ENCODE measurements around the gene CROT. TPM values are rescaled to one million over a fixed set of nuclear protein-coding genes. Genes with fewer than 3 reads are reported as not detected.
A peak's percentile ranks its signal among the peaks of the same experiment; 100 is the strongest.

The CROT gene
- total RNA-seq, 2 donors from 2014 or later: 6.3 to 11.0 TPM

DNA sequence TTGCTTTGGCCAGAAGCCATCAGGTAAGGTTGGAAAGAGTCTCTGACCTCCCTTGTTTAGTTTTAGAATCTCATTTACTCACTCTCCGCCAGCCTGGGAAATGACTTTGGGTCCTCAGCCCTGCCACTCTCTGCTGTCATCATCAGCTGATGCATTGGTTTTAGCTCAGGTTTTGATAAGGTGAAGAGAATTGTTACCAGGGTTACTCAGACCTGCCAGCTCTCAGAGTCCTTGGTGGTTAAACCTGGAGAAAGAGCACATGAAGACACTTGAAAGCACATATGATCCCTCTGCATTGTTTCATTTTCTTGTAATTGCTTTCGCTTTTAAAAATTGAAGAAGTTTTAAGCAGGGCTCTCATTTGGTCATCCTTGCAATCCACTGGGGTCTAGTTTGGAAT, 4.0 kb upstream of the CROT start:
- Histone ChIP-seq H3K27me3 (ENCODE audit: control insufficient read depth, insufficient read depth, low read length, poor library complexity, severe bottlenecking) (no peaks in the 10 kb centered on the region), H3K9me3 (ENCODE audit: control insufficient read depth, low read length) (no peaks in the 10 kb centered on the region), H3K27ac (ENCODE audit: low read depth, low read length) (no peak overlapping the region), H3K36me3 (ENCODE audit: control insufficient read depth, insufficient read depth, low read length) (peaks cover 7% of the 10 kb centered on the region), H3K9ac (ENCODE audit: extremely low read depth, low read length, poor library complexity, severe bottlenecking) (no peak overlapping the region), H3K4me1 (ENCODE audit: control insufficient read depth, insufficient read depth, low read length) (no peaks in the 10 kb centered on the region), H3K4me3 (ENCODE audit: low read length) (no peak overlapping the region)
- DNase-seq: no peak
- Mint-ChIP-seq H3K4me3 (no peak overlapping the region), H3K4me1 (peaks cover 6% of the 10 kb centered on the region), H3K27me3 (ENCODE audit: insufficient read depth) (peaks cover 2% of the 10 kb centered on the region), H3K36me3 (ENCODE audit: low read depth) (peaks cover 2% of the 10 kb centered on the region), H3K9me3 (no peaks in the 10 kb centered on the region), H3K27ac (no peak overlapping the region)
- WGBS, 2 experiments (ENCODE audit: insufficient coverage in 1 of 2, insufficient read length in 1 of 2): 90 to 100% methylated on average over 2 of the region's 2 CpGs
- TF ChIP-seq, protein P1, sequence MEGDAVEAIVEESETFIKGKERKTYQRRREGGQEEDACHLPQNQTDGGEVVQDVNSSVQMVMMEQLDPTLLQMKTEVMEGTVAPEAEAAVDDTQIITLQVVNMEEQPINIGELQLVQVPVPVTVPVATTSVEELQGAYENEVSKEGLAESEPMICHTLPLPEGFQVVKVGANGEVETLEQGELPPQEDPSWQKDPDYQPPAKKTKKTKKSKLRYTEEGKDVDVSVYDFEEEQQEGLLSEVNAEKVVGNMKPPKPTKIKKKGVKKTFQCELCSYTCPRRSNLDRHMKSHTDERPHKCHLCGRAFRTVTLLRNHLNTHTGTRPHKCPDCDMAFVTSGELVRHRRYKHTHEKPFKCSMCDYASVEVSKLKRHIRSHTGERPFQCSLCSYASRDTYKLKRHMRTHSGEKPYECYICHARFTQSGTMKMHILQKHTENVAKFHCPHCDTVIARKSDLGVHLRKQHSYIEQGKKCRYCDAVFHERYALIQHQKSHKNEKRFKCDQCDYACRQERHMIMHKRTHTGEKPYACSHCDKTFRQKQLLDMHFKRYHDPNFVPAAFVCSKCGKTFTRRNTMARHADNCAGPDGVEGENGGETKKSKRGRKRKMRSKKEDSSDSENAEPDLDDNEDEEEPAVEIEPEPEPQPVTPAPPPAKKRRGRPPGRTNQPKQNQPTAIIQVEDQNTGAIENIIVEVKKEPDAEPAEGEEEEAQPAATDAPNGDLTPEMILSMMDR (conservative IDR thresholded peaks at IDR 0.05): no peak

DNA sequence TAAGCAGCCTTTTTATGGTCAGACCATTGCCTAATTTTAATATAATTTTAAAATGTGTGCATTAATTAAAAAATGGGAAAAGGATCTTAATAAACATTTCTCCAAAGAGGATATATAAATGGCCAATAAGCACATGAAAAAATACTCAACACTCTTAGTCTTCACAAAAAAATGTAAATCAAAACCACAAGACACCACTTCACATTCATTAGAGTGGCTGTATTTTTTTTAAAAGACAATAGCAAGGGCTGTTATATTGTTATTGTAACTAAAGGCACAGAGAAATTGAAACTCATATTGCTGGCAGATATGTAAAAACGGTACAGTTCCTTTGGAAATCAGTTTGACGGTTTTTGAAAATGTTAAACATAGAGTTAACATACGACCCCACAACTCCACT, 3.2 kb upstream of the CROT start:
- Mint-ChIP-seq H3K4me3 (no peak overlapping the region), H3K4me1 (peaks cover 6% of the 10 kb centered on the region), H3K9me3 (no peaks in the 10 kb centered on the region), H3K27ac (no peak overlapping the region), H3K27me3 (ENCODE audit: insufficient read depth) (peaks cover 2% of the 10 kb centered on the region), H3K36me3 (ENCODE audit: low read depth) (peaks cover 2% of the 10 kb centered on the region)
- no peak overlapping the region for H3K27ac ChIP-seq (ENCODE audit: low read depth, low read length)
- DNase-seq: no peak
- no peaks in the 10 kb centered on the region for H3K4me1 ChIP-seq (ENCODE audit: control insufficient read depth, insufficient read depth, low read length)
- H3K36me3 ChIP-seq (ENCODE audit: control insufficient read depth, insufficient read depth, low read length): peaks cover 7% of the 10 kb centered on the region
- H3K4me3 ChIP-seq (ENCODE audit: low read length): no peak overlapping the region
- H3K27me3 ChIP-seq (ENCODE audit: control insufficient read depth, insufficient read depth, low read length, poor library complexity, severe bottlenecking): no peaks in the 10 kb centered on the region
- no peak overlapping the region for H3K9ac ChIP-seq (ENCODE audit: extremely low read depth, low read length, poor library complexity, severe bottlenecking)
- no peaks in the 10 kb centered on the region for H3K9me3 ChIP-seq (ENCODE audit: control insufficient read depth, low read length)
- 56% methylated on average over 3 of the region's 3 CpGs; no CpG with 5 or more reads in 1 of the 2 experiments for WGBS, 2 experiments (ENCODE audit: insufficient coverage in 1 of 2, insufficient read length in 1 of 2)
- TF ChIP-seq, protein P1 (conservative IDR thresholded peaks at IDR 0.05): no peak

DNA sequence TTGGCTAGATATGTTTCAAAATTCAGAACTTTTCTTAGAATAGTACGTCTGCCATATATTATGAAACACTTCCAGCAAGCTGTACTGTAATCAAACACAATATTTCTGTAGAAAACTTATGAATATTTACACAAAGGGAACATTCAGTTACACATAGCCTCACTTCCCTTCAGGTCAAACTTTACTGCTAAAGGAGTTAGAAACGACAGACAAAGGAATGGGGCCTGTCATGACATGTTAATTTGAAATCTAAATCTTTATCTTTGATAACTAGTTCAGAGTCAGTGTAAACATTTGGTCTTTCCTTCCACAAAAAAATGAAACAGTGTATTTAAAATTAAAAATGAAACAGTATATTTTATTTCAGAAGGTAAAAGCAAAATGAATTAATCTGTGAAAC, 1.0 kb upstream of the CROT start:
- H3K27ac Mint-ChIP-seq: no peak overlapping the region
- Histone ChIP-seq H3K36me3 (ENCODE audit: control insufficient read depth, insufficient read depth, low read length) (peaks cover 16% of the 10 kb centered on the region), H3K9ac (ENCODE audit: extremely low read depth, low read length, poor library complexity, severe bottlenecking) (no peak overlapping the region), H3K27ac (ENCODE audit: low read depth, low read length) (no peak overlapping the region), H3K4me1 (ENCODE audit: control insufficient read depth, insufficient read depth, low read length) (no peaks in the 10 kb centered on the region), H3K27me3 (ENCODE audit: control insufficient read depth, insufficient read depth, low read length, poor library complexity, severe bottlenecking) (no peaks in the 10 kb centered on the region), H3K4me3 (ENCODE audit: low read length) (peak overlapping the region; percentile 91), H3K9me3 (ENCODE audit: control insufficient read depth, low read length) (peaks cover 7% of the 10 kb centered on the region)
- 49% methylated on average over 2 of the region's 2 CpGs; no CpG with 5 or more reads in 1 of the 2 experiments for WGBS, 2 experiments (ENCODE audit: insufficient coverage in 1 of 2, insufficient read length in 1 of 2)
- H3K36me3 Mint-ChIP-seq (ENCODE audit: low read depth): peaks cover 12% of the 10 kb centered on the region
- DNase-seq: no peak
- no peaks in the 10 kb centered on the region for H3K9me3 Mint-ChIP-seq
- H3K4me1 Mint-ChIP-seq: peaks cover 6% of the 10 kb centered on the region
- peaks cover 2% of the 10 kb centered on the region for H3K27me3 Mint-ChIP-seq (ENCODE audit: insufficient read depth)
- peak overlapping the region; percentile 74 for H3K4me3 Mint-ChIP-seq
- TF ChIP-seq, protein P1 (conservative IDR thresholded peaks at IDR 0.05): no peak
